Ascending aorta (tissue), 2 donors: ENCODE measurements around the gene DECR2. TPM values are rescaled to one million over a fixed set of nuclear protein-coding genes. Genes with fewer than 3 reads are reported as not detected.

Source experiments
- DNase-seq, 2 donors: peaks; one replicate each; pipeline ENCODE4 v3.0.0-alpha.2; 2019; ENCODE audit warnings: low spot score in 2 of 2
- H3K27ac ChIP-seq, 2 donors: fragments of 200-600 bp; sonication (generic); one replicate each; pipeline ENCODE4 v1.5.1; 2016 to 2017; ENCODE audit warnings: mild to moderate bottlenecking in 1 of 2
- H3K27me3 ChIP-seq: fragments of 200-600 bp; sonication (generic); one replicate; pipeline ENCODE4 v1.5.1; 2017
- H3K36me3 ChIP-seq, 2 donors: fragments of 200-600 bp; sonication (generic); one replicate each; pipeline ENCODE4 v1.5.1; 2016
- H3K4me1 ChIP-seq, 2 donors: fragments of 200-600 bp; sonication (generic); one replicate each; pipeline ENCODE4 v1.5.1; 2016 to 2017; ENCODE audit warnings: mild to moderate bottlenecking in 1 of 2
- H3K4me3 ChIP-seq, 2 donors: fragments of 200-600 bp; sonication (generic); one replicate each; pipeline ENCODE4 v1.5.1; 2016 to 2017; ENCODE audit warnings: mild to moderate bottlenecking in 1 of 2
- H3K9me3 ChIP-seq, 2 donors: fragments of 200-600 bp; sonication (generic); one replicate each; pipeline ENCODE4 v1.5.1; 2016
- intact Hi-C: fragments of 100-400 bp; cut with DNase I; formaldehyde crosslinking; loops from one replicate; pipeline ENCODE4 v1.15.1; 2023
- total RNA-seq: library from RNA; depleted of rRNA; stranded (reverse); fragments of >200 nt; gene quantifications from one replicate; pipeline ENCODE4 v1.1.0, GENCODE V29; 2016
- TF ChIP-seq, protein P1 (sequence below), 3 experiments: fragments of 200-600 bp in 2 of 3; fragments of 450-650 bp in 1 of 3; sonication (generic) in 2 of 3; IDR thresholded peaks; one replicate each; pipeline ENCODE4 v1.5.1; 2016 to 2019; ENCODE audit warnings: antibody characterized with exemption in 3 of 3, mild to moderate bottlenecking in 1 of 3, moderate library complexity in 1 of 3

DECR2 gene
- total RNA-seq, 1 donor from 2014 or later = 44.0 TPM

DNA sequence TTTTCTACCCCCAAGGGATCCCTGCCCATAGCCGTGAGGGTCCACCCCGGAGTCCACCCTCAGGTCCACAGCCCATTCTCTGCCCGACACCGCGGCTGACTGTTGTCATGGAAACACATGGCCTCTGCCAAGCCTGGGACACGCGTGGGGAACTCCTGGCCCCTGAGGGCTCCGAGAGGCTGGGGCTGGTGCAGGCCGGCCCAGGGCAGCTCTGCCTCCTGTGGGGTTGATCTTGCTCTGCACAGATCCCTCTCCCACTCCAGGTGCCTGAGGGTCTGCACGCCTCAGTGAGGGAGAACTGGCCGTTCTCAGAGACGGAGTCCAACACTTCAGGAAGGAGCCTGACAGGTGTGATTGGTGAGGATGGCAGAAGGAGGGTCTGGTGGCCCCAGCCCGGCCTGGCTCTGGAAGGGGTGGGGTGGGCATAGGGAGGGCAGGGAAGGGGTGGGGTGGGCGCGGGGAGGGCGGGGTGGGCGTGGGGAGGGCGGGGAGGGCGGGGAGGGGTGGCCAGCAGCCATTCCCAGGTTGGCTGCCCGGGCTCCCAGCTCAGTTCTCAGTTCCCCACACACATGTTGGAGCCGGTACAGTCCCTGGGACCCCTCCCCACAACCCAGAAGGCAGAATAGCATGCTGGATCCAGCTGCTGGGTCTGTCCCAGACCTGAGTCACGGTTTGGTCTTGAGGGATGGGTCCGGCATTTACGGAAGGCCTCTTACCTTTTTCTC, 37.8 kb upstream of the DECR2 start:
- Histone ChIP-seq H3K4me3 (no peak overlapping the region), H3K36me3 (peaks cover 24 to 29% of the 10 kb centered on the region in 2 donors), H3K27me3 (no peaks in the 10 kb centered on the region), H3K9me3 (no peaks in the 10 kb centered on the region), H3K4me1 (no peaks in the 10 kb centered on the region), H3K27ac (no peak overlapping the region)
- intact Hi-C loops = no loop called here
- TF ChIP-seq, protein P1, sequence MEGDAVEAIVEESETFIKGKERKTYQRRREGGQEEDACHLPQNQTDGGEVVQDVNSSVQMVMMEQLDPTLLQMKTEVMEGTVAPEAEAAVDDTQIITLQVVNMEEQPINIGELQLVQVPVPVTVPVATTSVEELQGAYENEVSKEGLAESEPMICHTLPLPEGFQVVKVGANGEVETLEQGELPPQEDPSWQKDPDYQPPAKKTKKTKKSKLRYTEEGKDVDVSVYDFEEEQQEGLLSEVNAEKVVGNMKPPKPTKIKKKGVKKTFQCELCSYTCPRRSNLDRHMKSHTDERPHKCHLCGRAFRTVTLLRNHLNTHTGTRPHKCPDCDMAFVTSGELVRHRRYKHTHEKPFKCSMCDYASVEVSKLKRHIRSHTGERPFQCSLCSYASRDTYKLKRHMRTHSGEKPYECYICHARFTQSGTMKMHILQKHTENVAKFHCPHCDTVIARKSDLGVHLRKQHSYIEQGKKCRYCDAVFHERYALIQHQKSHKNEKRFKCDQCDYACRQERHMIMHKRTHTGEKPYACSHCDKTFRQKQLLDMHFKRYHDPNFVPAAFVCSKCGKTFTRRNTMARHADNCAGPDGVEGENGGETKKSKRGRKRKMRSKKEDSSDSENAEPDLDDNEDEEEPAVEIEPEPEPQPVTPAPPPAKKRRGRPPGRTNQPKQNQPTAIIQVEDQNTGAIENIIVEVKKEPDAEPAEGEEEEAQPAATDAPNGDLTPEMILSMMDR (IDR thresholded peaks at IDR 0.05) = no peak
- DNase-seq = no peak

DNA sequence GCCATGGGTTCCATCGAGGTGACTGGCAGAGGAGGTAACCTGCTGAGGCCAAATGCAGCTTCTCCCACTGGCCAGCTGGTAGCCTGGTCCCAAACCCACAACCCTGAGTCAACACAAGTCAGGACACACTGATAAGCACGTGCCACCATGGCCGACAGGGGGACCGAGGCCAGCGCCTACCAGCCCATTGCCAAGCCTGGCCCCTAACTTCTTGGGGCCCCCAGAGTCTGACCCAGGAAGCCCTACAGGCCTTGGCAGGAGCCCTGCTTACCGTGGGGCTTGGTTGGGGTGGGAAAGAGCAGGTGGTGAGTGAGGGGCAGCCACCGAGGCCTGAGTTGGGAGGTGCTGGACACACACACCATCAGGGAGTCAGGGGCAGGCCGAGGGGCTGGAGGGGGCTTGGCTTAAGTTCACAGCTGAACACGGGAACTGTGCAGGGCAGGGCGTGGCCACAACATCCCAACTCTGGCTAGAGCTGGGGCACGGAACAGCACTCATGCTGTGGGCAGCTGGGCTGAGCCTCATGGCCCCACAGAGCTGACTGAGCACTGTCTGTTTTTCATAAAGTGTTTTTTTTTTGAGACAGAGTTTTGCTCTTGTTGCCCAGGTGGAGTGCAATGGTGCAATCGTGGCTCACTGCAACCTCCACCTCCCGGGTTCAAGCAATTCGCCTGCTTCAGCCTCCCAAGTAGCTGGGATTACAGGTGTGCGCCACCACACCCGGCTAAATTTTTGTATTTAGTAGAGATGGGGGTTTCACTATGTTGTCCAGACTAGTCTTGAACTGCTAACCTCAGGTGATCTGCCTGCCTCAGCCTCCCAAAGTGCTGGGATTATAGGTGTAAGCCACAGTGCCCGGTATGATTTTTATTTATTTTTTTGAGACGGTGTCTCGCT, 36.8 kb upstream of the DECR2 start:
- Histone ChIP-seq H3K4me3 (no peak overlapping the region), H3K36me3 (peaks cover 25 to 30% of the 10 kb centered on the region in 2 donors), H3K9me3 (no peaks in the 10 kb centered on the region), H3K27ac (no peak overlapping the region), H3K4me1 (peaks cover 3 to 5% of the 10 kb centered on the region in 2 donors), H3K27me3 (no peaks in the 10 kb centered on the region)
- DNase-seq = no peak
- TF ChIP-seq, protein P1 (IDR thresholded peaks at IDR 0.05) = no peak
- intact Hi-C loops = no loop called here

DNA sequence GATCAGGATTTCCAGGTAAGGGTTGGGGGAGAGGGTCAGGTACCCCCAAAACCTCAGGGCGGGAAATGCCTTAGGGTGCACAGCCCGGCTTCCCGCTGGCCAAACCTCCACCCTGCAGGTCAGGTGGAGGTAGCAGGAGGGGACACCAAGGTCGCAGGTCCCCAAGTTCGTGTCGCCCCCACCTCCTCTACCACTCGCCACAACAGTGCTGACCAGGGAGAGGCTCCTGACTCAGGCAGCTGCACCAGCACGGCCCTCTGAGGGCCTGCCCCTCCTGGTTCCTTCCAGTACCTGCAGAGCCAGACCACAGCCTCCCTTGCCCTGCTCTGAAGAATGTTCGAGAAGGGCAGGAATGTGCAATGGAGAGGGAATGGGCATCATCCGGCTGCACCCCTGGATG, 35.2 kb upstream of the DECR2 start:
- intact Hi-C loops = no loop called here
- Histone ChIP-seq H3K27ac (no peak overlapping the region), H3K4me1 (peaks cover 8 to 12% of the 10 kb centered on the region in 2 donors), H3K9me3 (no peaks in the 10 kb centered on the region), H3K4me3 (no peak overlapping the region), H3K36me3 (peaks cover 25 to 31% of the 10 kb centered on the region in 2 donors), H3K27me3 (no peaks in the 10 kb centered on the region)
- no peak for DNase-seq
- TF ChIP-seq, protein P1 (IDR thresholded peaks at IDR 0.05) = no peak

DNA sequence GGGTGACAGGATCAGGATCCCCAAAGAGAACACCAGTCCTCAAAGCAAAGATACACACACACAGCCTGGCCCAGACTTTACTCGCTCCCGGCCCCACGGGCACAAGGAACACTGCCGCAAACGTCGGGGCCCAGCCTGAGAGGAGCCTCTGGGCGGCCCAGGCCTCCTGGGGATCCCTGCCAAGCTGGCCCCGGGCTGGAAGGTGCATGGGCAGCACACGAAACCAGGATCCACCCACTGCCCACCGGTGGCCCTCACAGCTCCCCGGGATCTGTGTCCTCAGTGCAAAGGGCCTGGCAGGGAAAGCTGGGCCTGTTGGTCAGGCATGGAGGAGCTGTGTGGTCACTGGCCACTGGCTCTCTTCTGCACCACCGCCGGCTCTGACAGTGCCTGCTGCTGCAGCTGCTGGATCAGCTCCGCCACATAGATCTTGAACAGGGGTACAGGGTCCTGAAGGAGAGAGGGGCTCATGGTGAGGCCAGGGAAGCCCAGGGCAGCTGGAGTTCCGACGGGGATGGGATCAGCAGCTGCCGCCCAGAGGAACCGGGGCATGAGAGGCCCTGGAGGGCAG, 34.3 kb upstream of the DECR2 start:
- Histone ChIP-seq H3K4me1 (peaks cover 8 to 12% of the 10 kb centered on the region in 2 donors), H3K27me3 (no peaks in the 10 kb centered on the region), H3K4me3 (no peak overlapping the region), H3K27ac (no peak overlapping the region), H3K36me3 (peaks cover 33 to 40% of the 10 kb centered on the region in 2 donors), H3K9me3 (no peaks in the 10 kb centered on the region)
- DNase-seq = no peak
- intact Hi-C loops = no loop called here
- TF ChIP-seq, protein P1 (IDR thresholded peaks at IDR 0.05) = no peak

DNA sequence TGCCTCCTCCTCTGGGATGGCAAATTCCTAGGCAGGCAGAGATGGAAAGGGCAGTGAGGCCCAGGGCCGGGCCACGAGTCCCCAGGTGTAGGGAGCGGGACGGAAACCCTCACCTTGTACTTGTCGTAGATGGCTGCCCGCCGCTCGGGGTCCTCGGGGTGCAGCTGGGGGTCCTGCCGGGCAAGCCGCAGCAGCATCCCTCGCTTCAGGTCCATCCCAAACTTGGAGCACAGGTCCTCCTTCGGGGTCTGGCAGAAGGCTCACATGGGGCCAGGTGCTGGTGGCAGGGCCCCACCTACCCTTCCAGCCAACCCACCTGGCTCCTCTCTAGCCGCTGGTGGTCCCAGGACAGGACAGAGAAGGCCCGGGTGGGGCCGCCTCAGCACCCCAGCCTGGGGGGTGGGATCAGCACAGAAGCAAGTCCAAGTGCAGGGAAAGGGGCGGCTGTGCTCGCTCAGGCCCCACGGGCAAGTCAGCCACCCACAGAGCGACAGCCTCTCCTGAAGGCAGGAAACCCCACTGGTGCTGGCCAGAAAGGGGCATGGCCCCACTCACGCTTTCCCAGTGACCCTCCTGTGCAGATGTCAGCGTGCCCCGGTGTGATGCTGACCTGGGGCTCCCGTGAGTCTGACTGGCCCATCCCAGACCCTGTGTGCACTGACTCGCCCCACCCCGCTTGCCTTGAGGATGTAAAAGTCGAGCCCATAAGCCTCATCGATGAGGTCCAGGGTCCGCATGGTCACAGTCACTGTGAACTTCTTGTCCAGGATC, 33.1 kb upstream of the DECR2 start:
- peaks cover 43 to 47% of the 10 kb centered on the region in 2 donors for H3K36me3 ChIP-seq
- DNase-seq = no peak
- no peaks in the 10 kb centered on the region for H3K27me3 ChIP-seq
- TF ChIP-seq, protein P1 (IDR thresholded peaks at IDR 0.05) = no peak
- intact Hi-C loops = no loop called here
- peaks cover 8 to 12% of the 10 kb centered on the region in 2 donors for H3K4me1 ChIP-seq
- H3K27ac ChIP-seq = no peak overlapping the region
- no peak overlapping the region for H3K4me3 ChIP-seq
- H3K9me3 ChIP-seq = no peaks in the 10 kb centered on the region
